HEK293 (cell line): ENCODE data around the gene NDUFV2.

Experiments used
- CTCF ChIA-PET: fragments of 350-600 bp; formaldehyde crosslinking; extraction: SDS; loops from one replicate; lab custom pipeline; 2021; ENCODE audit warnings: antibody characterized with exemption; lab: Yijun Ruan, JAX
- POLR2A ChIA-PET: fragments of 300-600 bp; formaldehyde crosslinking; extraction: SDS; loops from one replicate; lab custom pipeline; 2020; ENCODE audit warnings: antibody characterized with exemption, inconsistent platforms; lab: Yijun Ruan, JAX
- H3K27ac ChIP-seq: fragments of 200-500 bp; sonication (Bioruptor generic); 2 replicates; pipeline ENCODE4 v1.5.1; 2014; ENCODE audit warnings: low read depth, low read length, control low read depth, inconsistent platforms; ENCODE audit errors: extremely low read depth
- H3K36me3 ChIP-seq, 2 experiments: fragments of 200-500 bp in 1 of 2; sonication (Bioruptor generic) in 1 of 2; 1 replicate in 1 of 2; 2 replicates in 1 of 2; pipeline ENCODE4 v1.5.1; 2014 to 2017; ENCODE audit warnings: inconsistent platforms in 2 of 2, low read length in 2 of 2; ENCODE audit not compliant: control insufficient read depth in 2 of 2, insufficient read depth in 1 of 2
- H3K4me1 ChIP-seq: fragments of 200-500 bp; sonication (Bioruptor generic); 2 replicates; pipeline ENCODE4 v1.5.1; 2014; ENCODE audit warnings: mild to moderate bottlenecking, low read length, inconsistent platforms; ENCODE audit not compliant: control insufficient read depth, insufficient read depth
- H3K4me3 ChIP-seq: 2 replicates; pipeline ENCODE4 v1.5.1; 2011; ENCODE audit warnings: low read depth, mild to moderate bottlenecking, control low read depth, low read length, moderate library complexity
- H3K9me3 ChIP-seq: fragments of 200-500 bp; sonication (Bioruptor generic); 2 replicates; pipeline ENCODE4 v1.5.1; 2014; ENCODE audit warnings: low read depth, low read length, inconsistent platforms; ENCODE audit not compliant: control insufficient read depth, insufficient read depth
- ATF2 ChIP-seq: fragments of 450-650 bp; formaldehyde crosslinking; IDR thresholded peaks from 2 replicates; pipeline ENCODE4 v1.5.1; 2016; ENCODE audit warnings: missing biosample characterization, missing genetic modification characterization, low read depth
- HIC1 ChIP-seq: fragments of 450-650 bp; formaldehyde crosslinking; IDR thresholded peaks from 2 replicates; pipeline ENCODE4 v1.5.1; 2016; ENCODE audit warnings: missing biosample characterization, missing genetic modification characterization
- HOXA7 ChIP-seq: sonication (generic); formaldehyde crosslinking; IDR thresholded peaks from 2 replicates; pipeline ENCODE4 v1.8.1; 2022; ENCODE audit warnings: missing genetic modification reagents, borderline replicate concordance
- MYNN ChIP-seq: fragments of 450-650 bp; formaldehyde crosslinking; IDR thresholded peaks from 2 replicates; pipeline ENCODE4 v1.5.1; 2016; ENCODE audit warnings: missing biosample characterization, missing genetic modification characterization, borderline replicate concordance
- SCRT2 ChIP-seq: fragments of 450-650 bp; formaldehyde crosslinking; IDR thresholded peaks from 2 replicates; pipeline ENCODE4 v1.5.1; 2016; ENCODE audit warnings: missing biosample characterization, missing genetic modification characterization
- ZBTB11 ChIP-seq: fragments of 450-650 bp; formaldehyde crosslinking; conservative IDR thresholded peaks from 2 replicates; pipeline ENCODE4 v1.5.1; 2016; ENCODE audit warnings: low read depth, missing biosample characterization, missing genetic modification characterization
- ZBTB7A ChIP-seq: fragments of 450-650 bp; formaldehyde crosslinking; IDR thresholded peaks from 2 replicates; pipeline ENCODE4 v1.5.1; 2016; ENCODE audit warnings: low read depth, missing biosample characterization, missing genetic modification characterization
- ZEB2 ChIP-seq: fragments of 450-650 bp; formaldehyde crosslinking; IDR thresholded peaks from 2 replicates; pipeline ENCODE4 v1.5.1; 2016; ENCODE audit warnings: missing biosample characterization, missing genetic modification characterization
- ZNF132 ChIP-seq: fragments of 450-650 bp; formaldehyde crosslinking; IDR thresholded peaks from 2 replicates; pipeline ENCODE4 v1.5.1; 2017; ENCODE audit warnings: missing biosample characterization, missing genetic modification characterization, borderline replicate concordance
- ZNF133 ChIP-seq: fragments of 450-650 bp; formaldehyde crosslinking; IDR thresholded peaks from 2 replicates; pipeline ENCODE4 v1.5.1; 2016; ENCODE audit warnings: missing biosample characterization, missing genetic modification characterization
- ZNF174 ChIP-seq: fragments of 450-650 bp; formaldehyde crosslinking; IDR thresholded peaks from 2 replicates; pipeline ENCODE4 v1.5.0; 2017; ENCODE audit warnings: missing biosample characterization, mild to moderate bottlenecking, missing genetic modification characterization
- ZNF26 ChIP-seq: fragments of 450-650 bp; formaldehyde crosslinking; IDR thresholded peaks from 2 replicates; pipeline ENCODE4 v1.5.1; 2016; ENCODE audit warnings: missing biosample characterization, missing genetic modification characterization
- ZNF274 ChIP-seq, 2 experiments: fragments of 200-500 bp in 1 of 2; fragments of 450-650 bp in 1 of 2; sonication (Bioruptor generic) in 1 of 2; formaldehyde crosslinking in 1 of 2; IDR thresholded peaks; 2 replicates each; pipeline versions ENCODE4 v1.5.1 to v1.6.1; 2014 to 2016; ENCODE audit warnings: borderline replicate concordance in 1 of 2, inconsistent platforms in 1 of 2, low read length in 1 of 2, missing biosample characterization in 1 of 2, missing genetic modification characterization in 1 of 2
- ZNF48 ChIP-seq: fragments of 450-650 bp; formaldehyde crosslinking; IDR thresholded peaks from 2 replicates; pipeline ENCODE4 v1.5.1; 2016; ENCODE audit warnings: missing biosample characterization, missing genetic modification characterization
- ZNF514 ChIP-seq: fragments of 450-650 bp; formaldehyde crosslinking; IDR thresholded peaks from 2 replicates; pipeline ENCODE4 v1.5.1; 2016; ENCODE audit warnings: missing biosample characterization, missing genetic modification characterization
- ZNF521 ChIP-seq: fragments of 450-650 bp; formaldehyde crosslinking; IDR thresholded peaks from 2 replicates; pipeline ENCODE4 v1.5.1; 2017; ENCODE audit warnings: missing biosample characterization, mild to moderate bottlenecking, missing genetic modification characterization
- ZNF600 ChIP-seq: fragments of 450-650 bp; formaldehyde crosslinking; IDR thresholded peaks from 2 replicates; pipeline ENCODE4 v1.5.1; 2016; ENCODE audit warnings: missing biosample characterization, missing genetic modification characterization
- ZNF621 ChIP-seq: fragments of 450-650 bp; formaldehyde crosslinking; IDR thresholded peaks from 2 replicates; pipeline ENCODE4 v1.5.1; 2017; ENCODE audit warnings: missing biosample characterization, missing genetic modification characterization
- ZNF623 ChIP-seq: fragments of 450-650 bp; formaldehyde crosslinking; IDR thresholded peaks from 2 replicates; pipeline ENCODE4 v1.5.1; 2016; ENCODE audit warnings: missing biosample characterization, missing genetic modification characterization
- ZNF629 ChIP-seq: fragments of 450-650 bp; formaldehyde crosslinking; IDR thresholded peaks from 2 replicates; pipeline ENCODE4 v1.5.1; 2017; ENCODE audit warnings: missing biosample characterization, missing genetic modification characterization
- ZNF660 ChIP-seq: fragments of 450-650 bp; IDR thresholded peaks from 2 replicates; pipeline ENCODE4 v1.5.1; 2018; ENCODE audit warnings: missing biosample characterization, mild to moderate bottlenecking, missing genetic modification characterization
- ZNF837 ChIP-seq: fragments of 450-650 bp; formaldehyde crosslinking; IDR thresholded peaks from 2 replicates; pipeline ENCODE4 v1.5.1; 2016; ENCODE audit warnings: missing biosample characterization, missing genetic modification characterization
- ZSCAN23 ChIP-seq: fragments of 450-650 bp; formaldehyde crosslinking; IDR thresholded peaks from 2 replicates; pipeline ENCODE4 v1.5.1; 2016; ENCODE audit warnings: missing biosample characterization, missing genetic modification characterization

NDUFV2 gene

GRCh38 chr18:9066358-9066757, 36.1 kb upstream of the NDUFV2 start:
- no peaks in the 10 kb centered on the region for H3K4me1 ChIP-seq
- H3K27ac ChIP-seq, result no peak overlapping the region
- no peaks in the 10 kb centered on the region for H3K9me3 ChIP-seq
- CTCF ChIA-PET, result interaction anchor here (0.6 to 1.4 kb wide), 7 partner anchors 10 to 338 kb away, joined by 3 to 6 read pairs (median 4); no protein-coding TSS in a partner anchor
- no peaks in the 10 kb centered on the region for H3K36me3 ChIP-seq
- TF ChIP-seq ZNF837 (tag by site-specific recombination), result no peak
- TF ChIP-seq ZEB2, result no peak
- TF ChIP-seq ZNF48 (tag by site-specific recombination), result no peak
- TF ChIP-seq ZNF174, result no peak
- no peak for TF ChIP-seq ZSCAN23 (tag by site-specific recombination)
- no peak for TF ChIP-seq SCRT2 (tag by site-specific recombination)
- no peak for TF ChIP-seq MYNN (tag by site-specific recombination)
- no peak for TF ChIP-seq ZNF26 (tag by site-specific recombination)
- TF ChIP-seq, all 188 proteins: peak for 0
- H3K4me3 ChIP-seq, result no peak overlapping the region
- POLR2A ChIA-PET, result no interaction called here

GRCh38 chr18:9066817-9067306, 35.6 kb upstream of the NDUFV2 start:
- CTCF ChIA-PET, result interaction anchor here (0.6 to 1.4 kb wide), 5 partner anchors 11 to 339 kb away, joined by 3 to 6 read pairs (median 4); no protein-coding TSS in a partner anchor
- Histone ChIP-seq H3K27ac (no peak overlapping the region), H3K36me3 (no peaks in the 10 kb centered on the region), H3K4me1 (no peaks in the 10 kb centered on the region), H3K9me3 (no peaks in the 10 kb centered on the region), H3K4me3 (no peak overlapping the region)
- POLR2A ChIA-PET, result no interaction called here
- TF ChIP-seq ZNF623, result no peak

- ChIA-PET POLR2A (no interaction called here), CTCF (no interaction called here)
- Histone ChIP-seq H3K36me3 (no peaks in the 10 kb centered on the region), H3K27ac (no peak overlapping the region), H3K4me1 (no peaks in the 10 kb centered on the region), H3K4me3 (no peak overlapping the region), H3K9me3 (no peaks in the 10 kb centered on the region)
- TF ChIP-seq HOXA7 (CRISPR knock-in tag), result no peak
- no peak for TF ChIP-seq ZBTB7A
- TF ChIP-seq ATF2 (tag by site-specific recombination), result no peak
- TF ChIP-seq ZNF600, result no peak
- TF ChIP-seq ZNF621, result no peak
- TF ChIP-seq ZNF274 (IDR thresholded peaks at IDR 0.05; ENCODE audit: low read length), result no peak
- no peak for TF ChIP-seq ZNF274 (tag by site-specific recombination; IDR thresholded peaks at IDR 0.05; ENCODE audit: borderline replicate concordance)
- TF ChIP-seq ZNF514 (tag by site-specific recombination), result no peak
- no peak for TF ChIP-seq ZNF133 (tag by site-specific recombination)
- no peak for TF ChIP-seq ZNF660 (tag by site-specific recombination)
- no peak for TF ChIP-seq ZNF521 (tag by site-specific recombination)
- TF ChIP-seq HIC1, result no peak
- TF ChIP-seq ZBTB11 (tag by site-specific recombination), result no peak
- no peak for TF ChIP-seq ZNF629 (tag by site-specific recombination)
- no peak for TF ChIP-seq ZNF132 (tag by site-specific recombination)
Observed at GRCh38 chr18:9067823-9068222, 34.7 kb upstream of the NDUFV2 start.
